A673 (cell line): ENCODE results near the gene LRRN4.

ENCODE experiments used
- EZH2 ChIP-seq: fragments of 200-600 bp; sonication (generic); IDR thresholded peaks from 2 replicates; pipeline ENCODE4 v1.6.1; 2017; ENCODE audit warnings: borderline replicate concordance, low read depth, mild to moderate bottlenecking, mixed read lengths, antibody characterized with exemption, low read length; ENCODE audit not compliant: poor library complexity, severe bottlenecking
- TF ChIP-seq, protein P1 (sequence below): fragments of 300-800, 200-600 bp; sonication (generic); conservative IDR thresholded peaks from 2 replicates; pipeline ENCODE4 v1.5.1; 2017; ENCODE audit warnings: low read depth, mild to moderate bottlenecking, antibody characterized with exemption, low read length, moderate library complexity, mixed read lengths

DNA sequence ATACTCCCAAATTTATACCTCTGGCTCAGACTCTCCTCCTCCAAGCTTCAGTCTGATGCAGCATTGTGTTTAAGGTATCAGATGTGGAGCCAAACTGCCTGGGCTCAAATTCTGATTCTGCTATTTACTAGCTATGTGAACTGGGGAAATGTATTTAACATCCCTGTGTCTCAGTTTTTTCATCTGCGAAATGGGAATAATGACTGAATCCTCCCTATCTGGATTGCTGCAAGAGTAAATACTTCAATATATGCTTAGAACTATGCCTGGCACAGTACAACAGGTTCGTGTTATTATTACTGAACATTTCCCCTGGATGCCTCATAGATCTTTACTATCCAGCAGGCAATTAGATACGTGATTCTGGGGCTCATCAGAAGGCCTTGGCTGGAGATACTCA, 5.5 kb downstream of the LRRN4 start:
- TF ChIP-seq, protein P1, sequence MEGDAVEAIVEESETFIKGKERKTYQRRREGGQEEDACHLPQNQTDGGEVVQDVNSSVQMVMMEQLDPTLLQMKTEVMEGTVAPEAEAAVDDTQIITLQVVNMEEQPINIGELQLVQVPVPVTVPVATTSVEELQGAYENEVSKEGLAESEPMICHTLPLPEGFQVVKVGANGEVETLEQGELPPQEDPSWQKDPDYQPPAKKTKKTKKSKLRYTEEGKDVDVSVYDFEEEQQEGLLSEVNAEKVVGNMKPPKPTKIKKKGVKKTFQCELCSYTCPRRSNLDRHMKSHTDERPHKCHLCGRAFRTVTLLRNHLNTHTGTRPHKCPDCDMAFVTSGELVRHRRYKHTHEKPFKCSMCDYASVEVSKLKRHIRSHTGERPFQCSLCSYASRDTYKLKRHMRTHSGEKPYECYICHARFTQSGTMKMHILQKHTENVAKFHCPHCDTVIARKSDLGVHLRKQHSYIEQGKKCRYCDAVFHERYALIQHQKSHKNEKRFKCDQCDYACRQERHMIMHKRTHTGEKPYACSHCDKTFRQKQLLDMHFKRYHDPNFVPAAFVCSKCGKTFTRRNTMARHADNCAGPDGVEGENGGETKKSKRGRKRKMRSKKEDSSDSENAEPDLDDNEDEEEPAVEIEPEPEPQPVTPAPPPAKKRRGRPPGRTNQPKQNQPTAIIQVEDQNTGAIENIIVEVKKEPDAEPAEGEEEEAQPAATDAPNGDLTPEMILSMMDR = no peak
- no peak for TF ChIP-seq EZH2
